HG02623 (cell line): ENCODE data around the gene CUL9.

ENCODE experiments used
- ATAC-seq: cut with Tn5 transposase; IDR thresholded peaks from one replicate; pipeline ENCODE4 v1.9.1; 2021; ENCODE audit warnings: moderate library complexity; ENCODE audit not compliant: unreplicated experiment

CUL9 gene

DNA sequence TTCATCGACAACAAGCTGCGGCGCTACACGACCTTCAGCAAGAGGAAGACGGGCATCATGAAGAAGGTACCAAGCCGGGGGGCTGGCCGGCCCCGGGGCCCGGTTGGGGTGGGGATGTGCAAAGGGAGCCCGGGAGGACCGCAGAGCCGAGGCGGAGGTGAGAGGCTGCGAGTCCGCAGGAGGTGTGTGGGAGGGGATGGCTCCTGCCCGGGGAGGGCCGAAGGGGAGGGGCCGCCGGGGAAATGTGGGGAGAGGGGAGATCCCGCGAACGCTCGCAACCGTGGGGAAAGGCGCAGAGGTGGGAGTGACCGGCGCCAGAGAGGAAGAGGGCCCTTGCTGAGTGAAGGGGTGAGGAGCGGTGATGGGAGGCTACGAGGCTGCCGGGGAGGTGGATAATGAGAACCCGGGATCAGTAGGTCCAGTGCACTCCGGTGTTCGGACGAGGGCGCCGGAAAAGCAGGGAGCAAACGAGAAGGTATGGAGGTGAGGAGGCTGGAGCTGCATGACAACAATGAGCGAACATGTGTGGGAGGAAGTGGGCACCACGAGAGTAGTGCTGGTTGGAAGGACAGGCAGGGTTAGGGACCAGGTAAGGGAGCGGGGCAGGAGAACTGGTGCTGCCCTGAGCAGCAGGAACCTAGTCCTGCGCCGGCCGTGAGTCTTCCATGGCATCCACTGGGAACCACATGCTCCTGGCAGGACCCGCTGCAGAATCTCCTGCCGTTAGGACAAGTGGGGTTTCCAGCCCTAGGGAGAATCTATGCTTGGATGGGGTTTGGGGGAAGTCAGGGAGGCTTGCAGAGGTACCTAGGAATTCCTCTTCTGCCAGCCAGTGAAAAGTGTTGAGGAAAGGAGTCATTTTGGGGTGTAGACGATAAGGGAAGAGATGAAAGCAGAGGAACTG is 9.6 kb upstream of the CUL9 start:
- no peak for ATAC-seq

DNA sequence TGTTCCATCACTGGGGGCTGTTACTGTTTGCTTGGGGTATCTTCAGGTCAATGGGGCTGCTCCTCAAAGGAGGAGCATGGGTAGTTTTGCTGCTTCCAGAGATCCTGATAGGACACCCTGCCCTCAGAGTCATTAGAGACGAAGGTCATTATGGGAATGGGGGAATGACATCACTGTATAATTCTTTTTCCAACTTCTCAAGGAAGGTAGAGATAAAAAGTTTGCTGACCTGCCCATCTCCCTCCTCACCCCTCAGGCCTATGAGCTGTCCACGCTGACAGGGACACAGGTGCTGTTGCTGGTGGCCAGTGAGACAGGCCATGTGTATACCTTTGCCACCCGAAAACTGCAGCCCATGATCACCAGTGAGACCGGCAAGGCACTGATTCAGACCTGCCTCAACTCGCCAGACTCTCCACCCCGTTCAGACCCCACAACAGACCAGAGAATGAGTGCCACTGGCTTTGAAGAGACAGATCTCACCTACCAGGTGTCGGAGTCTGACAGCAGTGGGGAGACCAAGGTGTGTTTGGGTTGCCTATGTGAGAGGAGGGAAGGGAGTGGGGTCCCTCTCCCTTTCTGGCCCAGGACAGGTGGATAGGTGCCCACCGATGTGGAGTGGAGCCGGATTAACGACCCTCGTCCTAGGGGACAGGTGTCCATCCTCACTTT is 8.3 kb upstream of the CUL9 start:
- ATAC-seq, result no peak

DNA sequence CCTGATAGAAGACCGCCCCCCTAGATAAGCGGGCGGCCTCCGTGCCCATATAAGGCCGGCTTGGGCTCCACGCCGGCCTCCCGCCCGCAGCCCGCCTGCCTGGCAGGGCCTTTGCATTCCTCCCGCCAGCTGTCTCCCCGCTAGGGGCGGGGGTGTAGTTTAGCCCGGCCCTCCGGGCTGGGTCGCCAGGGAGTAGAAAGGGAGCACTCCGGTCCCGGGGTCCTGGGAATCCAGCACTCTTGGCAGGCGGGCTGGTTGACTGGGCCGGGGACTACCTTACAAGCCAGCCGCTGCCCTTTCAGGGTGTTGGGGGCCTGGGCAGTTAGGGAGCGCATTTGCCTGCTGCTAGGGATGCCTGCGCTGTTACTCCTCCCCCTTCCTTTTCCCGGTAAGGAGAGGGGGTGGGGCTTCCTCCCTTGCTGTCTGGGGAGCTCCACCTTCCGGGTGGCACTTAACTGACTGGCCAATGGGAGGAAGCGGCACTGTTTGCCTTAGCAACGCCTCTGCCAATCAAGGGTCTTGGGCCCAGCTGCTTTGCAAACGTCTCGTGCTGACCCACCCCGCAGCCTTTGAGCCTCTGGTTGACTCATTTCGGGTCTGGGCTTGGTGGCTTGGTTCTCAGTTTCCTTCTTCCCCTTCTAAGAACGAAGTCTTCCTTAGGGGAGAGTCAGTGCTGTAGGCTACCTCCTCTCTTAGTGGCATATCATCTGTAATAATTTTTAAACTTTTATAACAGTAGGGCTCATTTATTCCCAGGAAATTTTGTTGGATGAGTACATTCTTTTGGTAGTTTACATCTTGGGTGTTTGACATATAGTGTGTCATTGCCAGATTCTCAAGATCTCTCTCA is 7.5 kb upstream of the CUL9 start:
- peak; percentile 67 for ATAC-seq

DNA sequence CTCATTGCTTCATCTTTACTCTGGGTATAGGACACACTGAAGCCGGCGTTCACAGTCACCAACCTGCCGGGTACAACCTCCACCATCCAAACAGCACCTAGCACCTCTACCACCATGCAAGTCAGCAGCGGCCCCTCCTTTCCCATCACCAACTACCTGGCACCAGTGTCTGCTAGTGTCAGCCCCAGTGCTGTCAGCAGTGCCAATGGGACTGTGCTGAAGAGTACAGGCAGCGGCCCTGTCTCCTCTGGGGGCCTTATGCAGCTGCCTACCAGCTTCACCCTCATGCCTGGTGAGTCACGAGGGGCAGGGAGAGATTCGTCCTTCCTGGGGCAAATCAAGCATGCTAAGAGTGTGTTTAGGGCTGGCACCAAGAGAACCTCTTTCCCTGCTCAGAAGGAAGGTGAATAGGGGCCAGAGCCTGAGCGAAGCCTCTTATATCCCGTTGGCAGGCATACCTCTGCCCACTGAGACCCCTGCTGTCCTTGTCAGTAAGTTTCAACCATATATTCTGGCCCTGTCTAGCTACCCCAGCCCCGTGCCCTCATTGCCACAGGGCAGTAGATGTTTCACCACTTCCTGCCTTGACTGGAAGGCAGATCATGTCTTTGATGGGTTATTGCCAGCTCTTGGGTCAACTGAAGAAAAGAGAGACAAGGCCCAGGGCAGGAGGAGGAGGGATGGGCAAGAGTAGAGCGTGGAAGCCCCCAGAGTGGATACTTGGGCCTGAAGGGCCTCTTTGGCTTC is 6.1 kb upstream of the CUL9 start:
- no peak for ATAC-seq

DNA sequence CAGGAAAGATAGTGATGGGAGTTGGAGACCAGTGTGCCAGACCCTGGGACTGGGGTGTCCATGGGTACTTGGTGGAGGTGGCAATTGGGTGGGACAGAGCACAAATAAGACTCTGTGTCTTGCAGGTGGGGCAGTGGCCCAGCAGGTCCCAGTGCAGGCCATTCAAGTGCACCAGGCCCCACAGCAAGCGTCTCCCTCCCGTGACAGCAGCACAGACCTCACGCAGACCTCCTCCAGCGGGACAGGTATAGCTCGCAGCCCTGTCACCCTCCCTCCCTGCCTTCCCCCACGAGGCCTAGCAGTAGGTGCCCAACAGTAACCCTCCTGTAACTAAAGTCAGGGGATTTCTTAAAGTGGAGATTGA is 5.6 kb upstream of the CUL9 start:
- ATAC-seq, result no peak

DNA sequence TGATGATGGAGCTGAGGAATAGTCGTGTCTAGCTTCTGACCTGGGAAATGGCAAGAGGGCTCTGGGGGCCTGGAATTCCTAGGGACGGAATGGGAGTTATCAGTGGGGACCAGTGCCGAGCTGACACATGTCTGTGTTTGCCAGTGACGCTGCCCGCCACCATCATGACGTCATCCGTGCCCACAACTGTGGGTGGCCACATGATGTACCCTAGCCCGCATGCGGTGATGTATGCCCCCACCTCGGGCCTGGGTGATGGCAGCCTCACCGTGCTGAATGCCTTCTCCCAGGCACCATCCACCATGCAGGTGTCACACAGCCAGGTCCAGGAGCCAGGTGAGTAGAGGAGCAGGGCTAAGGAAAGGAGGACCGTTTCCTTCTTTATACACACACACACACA is 3.8 kb upstream of the CUL9 start:
- no peak for ATAC-seq

DNA sequence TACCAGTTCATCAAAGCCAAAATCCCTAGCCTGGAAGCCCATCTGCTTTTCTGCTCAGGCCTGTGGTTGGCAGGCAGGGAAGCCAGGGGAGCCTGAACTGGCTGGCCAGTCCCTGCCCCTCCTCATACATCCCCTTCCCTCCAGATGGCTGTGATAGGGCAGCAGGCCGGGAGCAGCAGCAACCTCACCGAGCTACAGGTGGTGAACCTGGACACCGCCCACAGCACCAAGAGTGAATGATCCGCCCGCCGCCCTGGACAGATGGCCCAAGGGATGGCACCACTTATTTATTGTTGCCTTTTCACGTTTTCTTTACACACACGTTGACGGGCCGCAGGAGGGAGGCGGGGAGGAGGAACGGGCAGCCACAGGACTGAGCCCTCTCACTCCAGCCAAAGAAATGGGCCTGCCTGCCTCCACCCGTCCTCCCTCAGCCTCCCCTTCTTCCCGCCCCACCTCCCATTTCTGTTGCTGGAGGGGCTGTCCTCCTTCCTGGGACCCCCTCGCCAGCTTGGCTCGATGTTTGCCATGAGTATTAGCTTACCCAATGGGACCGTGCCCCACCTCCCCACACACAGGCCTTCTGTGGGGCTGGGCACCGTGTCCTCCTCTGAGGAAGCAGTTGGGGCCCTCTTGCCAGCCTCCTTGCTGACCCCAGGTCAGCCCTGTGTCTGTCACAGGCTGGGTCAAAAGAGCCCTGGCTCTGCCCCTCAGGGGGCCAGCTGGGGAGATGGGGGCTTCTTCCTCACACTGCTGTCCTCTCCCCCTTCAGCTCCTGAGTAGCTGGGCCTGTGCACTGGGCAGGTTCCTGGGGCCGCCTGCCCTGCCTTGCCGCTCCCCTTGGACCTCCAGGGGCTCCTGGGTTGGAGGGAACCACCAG is 2.8 kb upstream of the CUL9 start:
- ATAC-seq, result no peak

DNA sequence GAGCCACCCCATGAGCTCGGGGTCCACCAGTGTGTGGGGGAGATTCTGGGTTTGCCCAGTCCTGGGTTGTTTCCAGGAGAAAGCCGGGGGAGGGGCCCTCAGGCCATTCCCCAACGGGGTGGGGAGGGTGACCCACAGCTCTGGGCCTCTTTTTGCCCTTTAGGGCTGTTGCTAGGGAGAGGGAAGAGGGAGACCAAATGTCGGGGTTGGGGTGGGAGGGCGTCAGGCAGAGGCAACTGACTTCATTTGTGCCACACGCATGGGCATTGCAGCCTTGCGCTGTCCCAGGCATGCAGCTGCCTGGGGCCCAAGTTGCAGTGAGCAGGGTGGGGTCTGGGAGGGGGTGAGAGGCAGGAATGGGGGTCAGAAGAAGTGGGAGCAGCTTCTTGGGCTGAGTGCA is 1.9 kb upstream of the CUL9 start:
- no peak for ATAC-seq

DNA sequence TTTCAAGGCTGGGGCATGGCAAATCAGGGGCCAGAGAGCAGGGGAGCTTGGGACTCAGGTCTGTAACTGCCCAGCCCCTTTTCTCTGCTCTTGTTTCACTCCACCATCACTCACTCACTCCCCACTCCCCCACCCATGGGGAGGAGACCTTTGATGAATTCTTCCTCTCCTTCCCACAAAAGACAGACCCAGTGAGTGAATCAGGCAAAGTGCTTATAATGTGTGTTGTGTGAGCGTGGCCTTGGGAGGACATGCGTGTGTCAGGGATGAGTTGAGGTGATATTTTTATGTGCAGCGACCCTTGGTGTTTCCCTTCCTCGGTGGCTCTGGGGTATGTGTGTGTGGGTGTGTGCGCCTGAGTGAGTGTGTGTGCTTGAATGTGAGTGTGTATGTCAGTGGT is 1.0 kb upstream of the CUL9 start:
- no peak for ATAC-seq

DNA sequence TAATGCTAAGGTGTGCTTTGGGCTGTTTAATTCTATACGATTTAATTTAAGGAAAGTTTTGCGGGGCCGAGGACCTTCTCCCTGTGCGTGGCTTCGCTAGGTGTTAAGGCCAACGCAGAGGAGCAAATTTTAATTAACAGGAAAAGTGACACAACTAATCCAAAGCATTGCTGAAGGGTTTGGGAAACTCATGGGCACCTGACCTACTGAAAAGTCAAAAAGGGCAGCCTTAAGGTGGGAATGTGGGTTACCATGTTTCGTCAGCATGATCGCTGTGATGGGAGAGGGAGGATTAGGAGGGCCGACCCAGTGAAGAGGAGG is 415 bp upstream of the CUL9 start:
- no peak for ATAC-seq

DNA sequence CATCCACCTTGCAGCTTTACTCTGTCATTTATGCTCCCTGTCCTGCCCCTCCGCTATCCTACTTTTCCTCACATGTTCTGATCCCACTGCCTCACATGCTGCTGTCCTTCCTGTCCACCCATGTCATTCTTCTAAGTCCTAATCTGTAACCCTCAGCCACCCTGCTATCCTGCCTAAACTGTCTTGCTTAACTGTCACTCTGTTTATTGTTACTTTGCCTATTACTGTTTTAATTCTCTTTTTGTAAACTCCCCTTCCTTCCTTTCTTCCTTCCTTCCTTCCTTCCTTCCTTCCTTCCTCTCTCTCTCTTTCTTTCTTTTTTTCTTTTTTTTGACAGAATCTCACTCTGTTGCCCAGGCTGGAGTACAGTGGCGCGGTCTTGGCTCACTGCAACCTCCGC is 1.4 kb downstream of the CUL9 start:
- ATAC-seq, result no peak

DNA sequence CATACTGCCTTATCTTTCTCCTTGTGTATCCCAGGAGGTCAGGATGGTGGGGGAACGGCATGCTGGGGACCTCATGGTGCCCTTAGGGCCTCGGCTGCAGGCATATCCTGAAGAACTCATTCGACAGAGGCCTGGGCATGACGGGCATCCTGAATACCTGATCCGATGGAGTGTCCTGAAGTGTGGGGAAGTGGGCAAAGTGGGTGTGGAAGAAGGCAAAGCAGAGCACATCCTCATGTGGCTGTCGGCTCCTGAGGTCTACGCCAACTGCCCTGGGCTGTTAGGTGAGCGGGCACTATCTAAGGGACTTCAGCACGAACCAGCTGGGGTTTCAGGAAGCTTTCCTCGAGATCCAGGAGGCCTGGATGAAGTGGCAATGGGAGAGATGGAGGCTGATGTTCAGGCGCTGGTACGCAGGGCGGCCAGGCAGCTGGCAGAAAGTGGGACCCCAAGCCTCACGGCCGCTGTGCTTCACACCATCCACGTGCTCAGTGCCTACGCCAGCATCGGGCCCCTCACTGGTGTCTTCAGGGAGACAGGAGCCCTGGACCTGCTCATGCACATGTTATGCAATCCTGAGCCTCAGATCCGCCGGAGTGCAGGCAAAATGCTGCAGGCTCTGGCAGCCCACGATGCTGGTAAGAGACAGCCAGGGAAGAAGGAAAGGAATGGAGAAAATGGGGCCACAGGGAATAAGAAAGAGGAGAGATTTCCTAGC is 2.4 kb downstream of the CUL9 start:
- ATAC-seq, result no peak

DNA sequence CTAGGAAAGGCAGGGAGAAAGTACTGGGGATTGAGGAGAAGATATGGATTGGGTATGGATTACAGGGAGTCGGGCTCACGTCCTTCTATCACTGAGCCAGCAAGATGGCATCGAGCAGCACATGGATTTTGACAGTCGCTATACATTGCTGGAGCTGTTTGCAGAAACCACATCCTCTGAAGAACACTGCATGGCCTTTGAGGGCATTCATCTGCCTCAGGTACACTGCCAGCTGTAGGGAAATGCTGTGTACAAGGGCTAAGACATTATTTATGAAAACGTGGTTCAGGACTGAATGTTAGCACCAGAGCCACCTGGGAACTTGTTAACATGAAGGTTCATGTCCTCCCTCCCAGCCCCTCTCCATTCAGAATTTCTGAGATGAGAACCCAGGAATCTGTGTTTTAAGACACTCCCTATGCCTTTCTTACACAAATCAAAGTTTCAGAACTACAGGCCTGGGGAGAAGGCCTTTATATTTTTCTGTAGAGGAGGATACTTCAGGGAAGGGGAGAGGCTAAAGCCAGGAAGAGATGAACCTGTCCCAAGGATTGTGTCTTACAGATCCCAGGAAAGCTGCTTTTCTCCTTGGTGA is 3.5 kb downstream of the CUL9 start:
- no peak for ATAC-seq

DNA sequence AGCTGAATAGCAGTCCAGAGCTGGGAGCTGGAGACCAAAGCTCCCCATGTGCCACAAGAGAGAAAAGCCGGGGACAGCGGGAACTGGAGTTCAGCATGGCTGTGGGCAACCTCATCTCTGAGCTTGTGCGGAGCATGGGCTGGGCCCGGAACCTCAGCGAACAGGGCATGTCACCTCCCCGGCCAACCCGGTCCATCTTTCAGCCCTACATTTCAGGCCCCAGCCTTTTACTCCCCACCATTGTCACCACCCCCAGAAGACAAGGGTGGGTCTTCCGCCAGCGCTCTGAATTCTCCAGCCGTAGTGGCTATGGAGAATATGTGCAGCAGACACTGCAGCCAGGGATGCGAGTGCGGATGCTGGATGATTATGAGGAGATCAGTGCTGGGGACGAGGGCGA is 4.0 kb downstream of the CUL9 start:
- no peak for ATAC-seq

DNA sequence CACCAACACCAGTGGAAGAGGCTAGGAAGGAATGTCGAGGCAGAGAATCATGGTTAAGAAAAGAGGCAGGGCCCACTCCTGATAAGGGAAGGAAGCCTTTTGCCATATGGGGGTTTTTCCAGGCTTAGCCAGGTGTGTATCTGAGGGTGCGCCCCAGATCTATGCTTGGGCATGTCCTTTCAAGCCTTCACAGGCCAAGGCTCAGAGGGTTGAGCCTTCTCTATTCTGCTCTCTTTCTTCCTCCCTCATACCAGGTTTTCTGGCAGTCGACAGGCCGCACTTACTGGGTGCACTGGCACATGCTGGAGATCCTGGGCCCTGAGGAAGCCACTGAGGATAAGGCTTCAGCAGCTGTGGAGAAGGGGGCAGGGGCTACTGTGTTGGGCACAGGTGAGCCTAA is 4.7 kb downstream of the CUL9 start:
- no peak for ATAC-seq

DNA sequence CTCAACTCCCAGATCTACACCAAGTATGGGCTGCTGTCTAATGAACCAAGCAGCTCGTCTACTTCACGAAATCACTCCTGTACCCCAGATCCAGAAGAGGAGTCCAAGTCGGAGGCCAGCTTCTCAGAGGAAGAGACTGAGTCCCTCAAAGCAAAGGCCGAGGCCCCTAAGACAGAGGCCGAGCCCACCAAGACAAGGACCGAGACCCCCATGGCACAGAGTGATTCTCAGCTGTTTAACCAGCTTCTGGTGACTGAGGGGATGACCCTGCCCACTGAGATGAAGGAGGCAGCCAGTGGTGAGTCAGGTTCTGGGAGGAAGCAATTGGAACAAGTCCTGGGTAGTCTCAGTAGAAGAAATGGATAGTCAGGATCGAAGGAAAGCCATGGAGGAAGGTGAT is 5.8 kb downstream of the CUL9 start:
- no peak for ATAC-seq

DNA sequence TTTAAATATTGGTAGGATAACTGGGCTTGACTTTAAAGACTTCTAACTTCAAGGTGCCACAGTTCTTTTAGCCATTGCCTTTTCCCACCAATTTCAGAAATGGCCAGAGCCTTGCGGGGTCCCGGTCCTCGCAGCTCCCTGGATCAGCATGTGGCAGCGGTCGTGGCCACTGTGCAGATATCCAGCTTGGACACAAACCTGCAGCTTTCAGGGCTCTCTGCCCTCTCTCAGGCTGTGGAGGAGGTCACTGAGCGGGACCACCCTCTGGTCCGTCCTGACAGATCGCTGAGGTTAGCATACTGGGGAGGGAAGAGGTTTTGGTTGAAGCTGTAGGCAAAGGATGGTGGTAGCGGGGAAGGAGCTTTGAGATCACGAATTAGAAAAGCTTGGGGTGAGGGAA is 6.4 kb downstream of the CUL9 start:
- ATAC-seq, result no peak

DNA sequence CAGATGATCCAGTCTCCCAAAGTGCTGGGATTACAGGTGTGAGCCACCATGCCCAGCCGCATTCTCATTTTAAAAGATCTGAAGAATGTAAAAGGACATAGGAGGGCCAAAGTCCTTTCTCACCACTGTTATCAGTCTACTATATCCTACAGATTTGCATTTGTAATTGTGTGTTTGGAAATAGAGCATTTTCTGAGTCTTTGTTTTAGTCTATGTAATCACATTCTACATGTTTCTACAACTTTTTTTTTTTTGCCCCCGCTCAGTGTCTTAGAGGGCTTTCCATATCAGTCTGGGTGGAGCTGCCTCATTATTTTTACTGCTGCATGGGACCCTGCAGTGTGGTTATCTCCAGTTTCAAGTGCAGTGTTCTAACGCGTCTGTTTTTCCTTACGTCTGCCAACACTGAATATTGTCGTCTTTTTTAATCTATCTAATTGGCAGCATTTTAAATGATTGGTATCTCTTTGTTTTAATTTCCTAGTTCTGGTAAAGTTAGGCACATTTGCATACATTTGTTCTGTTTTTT is 7.8 kb downstream of the CUL9 start:
- ATAC-seq, result no peak

DNA sequence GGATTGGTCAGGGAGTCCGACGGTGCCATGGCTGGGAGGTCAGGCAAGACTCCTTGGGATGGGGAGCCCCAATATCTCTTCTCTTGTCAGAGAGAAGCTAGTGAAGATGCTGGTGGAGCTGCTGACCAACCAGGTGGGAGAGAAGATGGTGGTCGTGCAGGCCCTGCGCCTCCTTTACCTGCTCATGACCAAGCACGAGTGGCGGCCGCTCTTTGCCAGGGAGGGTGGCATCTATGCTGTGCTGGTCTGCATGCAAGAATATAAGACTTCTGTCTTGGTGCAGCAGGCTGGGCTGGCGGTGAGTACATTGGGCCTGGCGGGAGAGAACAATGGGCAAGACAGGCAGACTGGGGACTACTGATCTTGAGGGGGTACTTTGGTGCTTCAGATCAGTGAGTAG is 10.9 kb downstream of the CUL9 start:
- ATAC-seq, result no peak
